Measurements from ENCODE around the gene CHAF1B. TPM values are rescaled to one million over a fixed set of nuclear protein-coding genes. Genes with fewer than 3 reads are reported as not detected.

Gene CHAF1B
- total RNA-seq, 1 experiment from 2014 or later: 20.7 TPM

DNA sequence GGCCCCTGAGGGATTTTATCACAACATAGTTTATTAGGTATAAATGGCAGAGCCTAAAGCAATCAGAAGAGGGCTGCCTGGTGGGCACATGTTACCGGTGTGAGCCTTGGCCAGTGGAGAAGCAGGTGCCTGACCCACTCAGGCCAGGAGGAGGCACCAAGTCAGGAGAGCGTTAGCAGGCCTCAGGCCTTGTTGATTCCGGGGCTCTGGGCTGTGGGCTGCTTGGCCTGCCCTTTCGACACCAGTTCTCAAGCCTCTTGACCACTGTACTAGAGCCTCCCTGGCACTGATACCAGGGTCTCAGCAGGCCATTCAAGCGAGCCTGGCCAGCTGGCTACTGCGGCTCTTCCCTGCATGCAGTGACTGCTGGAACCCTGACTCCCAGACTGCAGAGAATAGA is 73.9 kb downstream of the CHAF1B start (continued):
- TF ChIP-seq IRF1 (CRISPR knock-in tag; IDR thresholded peaks at IDR 0.05) (no peak), CBFB (CRISPR knock-in tag; IDR thresholded peaks at IDR 0.05; ENCODE audit: low read depth) (no peak), ETV6 (CRISPR knock-in tag; IDR thresholded peaks at IDR 0.05) (no peak), AFF4 (CRISPR knock-in tag; IDR thresholded peaks at IDR 0.05; ENCODE audit: borderline replicate concordance) (no peak), HMGXB4 (CRISPR knock-in tag; IDR thresholded peaks at IDR 0.05) (no peak)
- TF ChIP-seq, protein P1, sequence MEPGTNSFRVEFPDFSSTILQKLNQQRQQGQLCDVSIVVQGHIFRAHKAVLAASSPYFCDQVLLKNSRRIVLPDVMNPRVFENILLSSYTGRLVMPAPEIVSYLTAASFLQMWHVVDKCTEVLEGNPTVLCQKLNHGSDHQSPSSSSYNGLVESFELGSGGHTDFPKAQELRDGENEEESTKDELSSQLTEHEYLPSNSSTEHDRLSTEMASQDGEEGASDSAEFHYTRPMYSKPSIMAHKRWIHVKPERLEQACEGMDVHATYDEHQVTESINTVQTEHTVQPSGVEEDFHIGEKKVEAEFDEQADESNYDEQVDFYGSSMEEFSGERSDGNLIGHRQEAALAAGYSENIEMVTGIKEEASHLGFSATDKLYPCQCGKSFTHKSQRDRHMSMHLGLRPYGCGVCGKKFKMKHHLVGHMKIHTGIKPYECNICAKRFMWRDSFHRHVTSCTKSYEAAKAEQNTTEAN (CRISPR knock-in tag; IDR thresholded peaks at IDR 0.05): no peak

GRCh38 chr21:36460866-36461265 is 75.7 kb downstream of the CHAF1B start:
- ChIA-PET POLR2A (no interaction called here), CTCF (interaction anchor here (1.6 kb wide), 1 partner anchor 170 kb away, joined by 5 read pairs; no protein-coding TSS in a partner anchor)
- no peaks in the 10 kb centered on the region for H3K36me3 Mint-ChIP-seq
- DNase-seq (ENCODE audit: low spot score) (no peak), ATAC-seq (no peak)
- no peaks in the 10 kb centered on the region for H3K27me3 Mint-ChIP-seq (ENCODE audit: low read depth)
- no peak overlapping the region for H3K4me3 Mint-ChIP-seq
- TF ChIP-seq, protein P2, sequence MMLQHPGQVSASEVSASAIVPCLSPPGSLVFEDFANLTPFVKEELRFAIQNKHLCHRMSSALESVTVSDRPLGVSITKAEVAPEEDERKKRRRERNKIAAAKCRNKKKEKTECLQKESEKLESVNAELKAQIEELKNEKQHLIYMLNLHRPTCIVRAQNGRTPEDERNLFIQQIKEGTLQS (CRISPR knock-in tag; conservative IDR thresholded peaks at IDR 0.05): no peak
- no peak for TF ChIP-seq SOX15 (CRISPR knock-in tag; IDR thresholded peaks at IDR 0.05)
- TF ChIP-seq EMX1 (CRISPR knock-in tag; IDR thresholded peaks at IDR 0.05): no peak
- no peak for TF ChIP-seq ESRRA (CRISPR knock-in tag; IDR thresholded peaks at IDR 0.05; ENCODE audit: borderline replicate concordance)
- TF ChIP-seq CREM (CRISPR knock-in tag; IDR thresholded peaks at IDR 0.05): no peak
- TF ChIP-seq ZNF532 (CRISPR knock-in tag; IDR thresholded peaks at IDR 0.05; ENCODE audit: borderline replicate concordance): no peak
- TF ChIP-seq, protein P3, sequence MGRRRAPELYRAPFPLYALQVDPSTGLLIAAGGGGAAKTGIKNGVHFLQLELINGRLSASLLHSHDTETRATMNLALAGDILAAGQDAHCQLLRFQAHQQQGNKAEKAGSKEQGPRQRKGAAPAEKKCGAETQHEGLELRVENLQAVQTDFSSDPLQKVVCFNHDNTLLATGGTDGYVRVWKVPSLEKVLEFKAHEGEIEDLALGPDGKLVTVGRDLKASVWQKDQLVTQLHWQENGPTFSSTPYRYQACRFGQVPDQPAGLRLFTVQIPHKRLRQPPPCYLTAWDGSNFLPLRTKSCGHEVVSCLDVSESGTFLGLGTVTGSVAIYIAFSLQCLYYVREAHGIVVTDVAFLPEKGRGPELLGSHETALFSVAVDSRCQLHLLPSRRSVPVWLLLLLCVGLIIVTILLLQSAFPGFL (CRISPR knock-in tag; IDR thresholded peaks at IDR 0.05; ENCODE audit: borderline replicate concordance): no peak
- no peak for TF ChIP-seq RORB (CRISPR knock-in tag; IDR thresholded peaks at IDR 0.05)
- TF ChIP-seq OVOL2 (CRISPR knock-in tag; IDR thresholded peaks at IDR 0.05; ENCODE audit: borderline replicate concordance): no peak
- 0 out of 2 replicates have a peak overlapping the region, but pooled peaks have one; percentile 12 for H3K27ac Mint-ChIP-seq
- H3K9me3 Mint-ChIP-seq: no peaks in the 10 kb centered on the region
- H3K4me1 Mint-ChIP-seq: peaks cover 19% of the 10 kb centered on the region

All from WTC11 (cell line).